Brain microvascular endothelial cell (primary cell): ENCODE data around the gene NSUN7.
"Not testable (repeated sequence)": the region's sequence is repeated elsewhere in the genome, so short reads cannot be mapped to it uniquely, and the experiment has no call there.

Experiments used
- DNase-seq: peaks from one replicate; pipeline ENCODE4 v3.0.0-alpha.2; 2020
- H3K27ac ChIP-seq: fragments of 250-450 bp; sonication (Bioruptor Pico); 2 replicates; pipeline ENCODE4 v1.5.1; 2020; ENCODE audit warnings: mild to moderate bottlenecking, moderate library complexity
- H3K27me3 ChIP-seq: fragments of 250-450 bp; sonication (Bioruptor Pico); replicated peaks from 2 replicates; pipeline ENCODE4 v1.5.1; 2020; ENCODE audit warnings: mild to moderate bottlenecking
- H3K36me3 ChIP-seq: fragments of 250-450 bp; sonication (Bioruptor Pico); replicated peaks from 2 replicates; pipeline ENCODE4 v1.5.1; 2020; ENCODE audit warnings: mild to moderate bottlenecking
- H3K4me3 ChIP-seq: 2 replicates; pipeline ENCODE4 v1.5.1; 2011; ENCODE audit warnings: low read depth, mild to moderate bottlenecking, control low read depth, low read length, moderate library complexity
- in situ Hi-C: cut with HindIII; loops from 2 replicates; pipeline ENCODE4 v1.10.0; 2017; ENCODE audit warnings: low sequenced_read_pairs, low pct_ligation_motif_present
- TF ChIP-seq, protein P1 (sequence below): IDR thresholded peaks from 2 replicates; pipeline ENCODE4 v1.5.1; 2011; ENCODE audit warnings: low read depth, mild to moderate bottlenecking, moderate library complexity, low read length, control low read depth, inconsistent platforms; ENCODE audit errors: missing control alignments

Gene NSUN7

DNA sequence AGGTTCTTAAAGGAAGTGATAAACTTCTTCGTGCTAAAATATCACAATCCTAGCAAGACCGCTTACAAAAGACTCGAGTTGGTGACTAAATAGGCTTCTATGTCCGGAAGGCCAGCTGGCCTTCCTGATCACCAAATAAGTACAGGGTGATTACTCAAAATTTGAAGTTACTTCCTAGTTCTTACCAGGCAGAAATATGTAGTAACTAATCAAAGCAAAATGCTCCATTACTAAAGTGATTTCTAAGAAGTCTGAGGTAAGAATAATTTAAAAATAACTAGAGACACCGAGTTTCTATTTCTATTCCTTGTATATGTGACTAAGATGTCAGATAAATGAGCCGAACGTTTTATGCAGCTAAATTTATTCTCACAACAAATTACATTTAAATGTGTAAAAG, 62.2 kb downstream of the NSUN7 start:
- in situ Hi-C loops: no loop called here
- TF ChIP-seq, protein P1, sequence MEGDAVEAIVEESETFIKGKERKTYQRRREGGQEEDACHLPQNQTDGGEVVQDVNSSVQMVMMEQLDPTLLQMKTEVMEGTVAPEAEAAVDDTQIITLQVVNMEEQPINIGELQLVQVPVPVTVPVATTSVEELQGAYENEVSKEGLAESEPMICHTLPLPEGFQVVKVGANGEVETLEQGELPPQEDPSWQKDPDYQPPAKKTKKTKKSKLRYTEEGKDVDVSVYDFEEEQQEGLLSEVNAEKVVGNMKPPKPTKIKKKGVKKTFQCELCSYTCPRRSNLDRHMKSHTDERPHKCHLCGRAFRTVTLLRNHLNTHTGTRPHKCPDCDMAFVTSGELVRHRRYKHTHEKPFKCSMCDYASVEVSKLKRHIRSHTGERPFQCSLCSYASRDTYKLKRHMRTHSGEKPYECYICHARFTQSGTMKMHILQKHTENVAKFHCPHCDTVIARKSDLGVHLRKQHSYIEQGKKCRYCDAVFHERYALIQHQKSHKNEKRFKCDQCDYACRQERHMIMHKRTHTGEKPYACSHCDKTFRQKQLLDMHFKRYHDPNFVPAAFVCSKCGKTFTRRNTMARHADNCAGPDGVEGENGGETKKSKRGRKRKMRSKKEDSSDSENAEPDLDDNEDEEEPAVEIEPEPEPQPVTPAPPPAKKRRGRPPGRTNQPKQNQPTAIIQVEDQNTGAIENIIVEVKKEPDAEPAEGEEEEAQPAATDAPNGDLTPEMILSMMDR: no peak
- H3K4me3 ChIP-seq: no peak overlapping the region
- H3K27ac ChIP-seq: peak overlapping the region; percentile 52
- peaks cover 29% of the 10 kb centered on the region for H3K36me3 ChIP-seq
- H3K27me3 ChIP-seq: no peaks in the 10 kb centered on the region
- DNase-seq: no peak

DNA sequence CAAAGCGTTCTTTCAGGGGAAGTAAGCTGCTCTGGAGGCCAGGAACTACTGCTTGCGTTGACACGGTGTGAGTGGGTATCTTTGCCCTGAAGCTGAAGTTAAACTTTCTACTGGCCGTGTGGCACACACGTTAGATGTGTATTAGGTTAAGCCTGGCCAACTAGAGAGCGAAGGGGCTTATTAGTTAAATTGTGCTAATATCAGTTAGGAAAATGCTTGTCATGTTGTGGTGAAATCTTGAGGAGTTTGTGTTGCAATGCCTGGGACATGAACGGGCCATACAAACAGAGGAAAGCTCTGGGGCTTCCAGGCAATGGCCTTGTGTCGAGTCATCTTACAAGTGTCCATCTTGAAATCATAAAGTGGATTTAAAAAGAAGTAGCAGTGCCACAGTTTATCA, 62.6 kb downstream of the NSUN7 start:
- TF ChIP-seq, protein P1: no peak
- DNase-seq: no peak
- Histone ChIP-seq H3K27me3 (no peaks in the 10 kb centered on the region), H3K4me3 (no peak overlapping the region), H3K27ac (peak overlapping the region; percentile 52), H3K36me3 (peaks cover 32% of the 10 kb centered on the region)
- in situ Hi-C loops: no loop called here

- Histone ChIP-seq H3K27me3 (no peaks in the 10 kb centered on the region), H3K4me3 (no peak overlapping the region), H3K27ac (peak overlapping the region; percentile 52), H3K36me3 (peaks cover 36% of the 10 kb centered on the region)
- in situ Hi-C loops: no loop called here
- TF ChIP-seq, protein P1: no peak
- DNase-seq: no peak
These were observed 63.1 kb downstream of the NSUN7 start for GRCh38 chr4:40812856-40813255.

DNA sequence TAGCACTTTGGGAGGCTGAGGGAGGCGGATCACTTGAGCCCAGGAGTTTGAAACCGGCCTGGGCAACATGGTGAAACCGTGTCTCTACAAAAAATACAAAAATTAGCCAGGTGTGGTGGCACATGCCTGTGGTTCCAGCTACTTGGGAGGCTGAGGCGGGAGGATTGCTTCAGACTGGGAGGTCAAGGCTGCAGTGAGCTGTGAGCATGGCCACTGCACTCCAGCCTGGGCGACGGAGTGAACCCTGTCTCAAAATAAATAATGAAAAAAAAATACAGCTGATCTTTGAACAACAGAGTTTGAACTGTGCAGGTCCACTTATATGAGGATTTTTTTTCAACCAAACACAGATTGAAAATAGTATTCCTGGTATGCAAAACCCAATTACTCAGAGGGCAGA, 67.4 kb downstream of the NSUN7 start:
- in situ Hi-C loops, DNase-seq, H3K27ac ChIP-seq, H3K27me3 ChIP-seq, H3K4me3 ChIP-seq: not testable (repeated sequence)
- H3K36me3 ChIP-seq: peaks cover 73% of the 10 kb centered on the region

- in situ Hi-C loops: no loop called here
- H3K36me3 ChIP-seq: peaks cover 85% of the 10 kb centered on the region
These were observed 70.3 kb downstream of the NSUN7 start for GRCh38 chr4:40820101-40820500.

DNA sequence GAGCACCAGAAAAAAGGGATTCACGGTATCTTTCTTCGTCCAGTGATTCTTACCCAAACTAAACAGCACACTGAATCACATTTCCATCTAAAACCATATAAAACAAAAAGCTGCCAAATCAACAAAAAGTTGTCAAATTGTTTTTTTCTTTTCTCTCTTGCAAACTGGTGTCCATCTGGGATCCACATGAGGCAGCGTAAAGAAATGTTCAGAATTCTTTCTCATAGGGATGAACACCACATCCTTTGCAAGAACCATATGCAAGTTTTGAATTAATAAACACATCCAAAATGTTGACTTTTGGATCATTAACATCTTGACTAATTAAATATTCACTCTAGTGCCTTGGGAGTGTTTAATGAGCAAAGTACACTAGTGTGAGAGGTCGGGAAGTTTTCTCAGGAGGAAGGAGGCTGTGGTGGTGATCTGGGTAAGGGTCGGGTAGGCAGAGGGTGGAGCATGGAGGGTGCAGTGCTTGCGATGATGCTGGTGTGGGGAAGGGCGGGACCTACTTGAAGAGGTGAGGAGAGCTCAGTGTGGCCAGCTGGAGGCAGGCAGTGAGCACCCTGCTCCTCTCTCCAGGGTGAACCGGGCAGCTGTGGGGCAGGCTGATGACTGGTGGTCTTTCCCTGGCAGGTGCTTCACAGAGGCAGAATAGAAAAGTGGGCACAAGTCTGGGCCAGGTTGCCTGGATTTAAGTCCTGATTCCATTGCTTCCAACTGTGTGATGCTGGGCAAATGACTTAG, 72.8 kb downstream of the NSUN7 start:
- in situ Hi-C loops: no loop called here
- Histone ChIP-seq H3K27me3 (no peaks in the 10 kb centered on the region), H3K4me3 (no peak overlapping the region), H3K27ac (no peak overlapping the region), H3K36me3 (peaks cover 85% of the 10 kb centered on the region)
- DNase-seq: no peak
- TF ChIP-seq, protein P1: no peak

More at GRCh38 chr4:40820101-40820500, 70.3 kb downstream of the NSUN7 start:
- no peaks in the 10 kb centered on the region for H3K27me3 ChIP-seq
- TF ChIP-seq, protein P1: no peak
- H3K27ac ChIP-seq: no peak overlapping the region
- no peak overlapping the region for H3K4me3 ChIP-seq
- DNase-seq: no peak
